Activated CD8-positive, alpha-beta T cell treated with anti-CD3 and anti-CD28 coated beads, Interleukin-2, amount 10 ng/mL, durations not matched to agents 7 days and 5 days (primary cell): ENCODE results near the gene TMEM117. TPM values are rescaled to one million over a fixed set of nuclear protein-coding genes. Genes with fewer than 3 reads are reported as not detected.
"Not testable (repeated sequence)": the region's sequence is repeated elsewhere in the genome, so short reads cannot be mapped to it uniquely, and the experiment has no call there.

Experiments
- ATAC-seq: fragments of 150-1000 bp; cut with Tn5 transposase; one replicate; pipeline ENCODE4 v1.10.0; 2021; ENCODE audit warnings: moderate library complexity
- CTCF ChIA-PET: fragments of 350-600 bp; sonication (Branson Sonifier 250); formaldehyde crosslinking; loops from one replicate; lab custom pipeline; 2021; ENCODE audit warnings: antibody characterized with exemption; lab: Charles Lee
- POLR2A ChIA-PET: fragments of 350-600 bp; sonication (Branson Sonifier 250); formaldehyde crosslinking; loops from one replicate; lab custom pipeline; 2021; ENCODE audit warnings: antibody characterized with exemption; lab: Charles Lee
- DNase-seq: peaks from one replicate; pipeline ENCODE4 v3.0.0-alpha.2; 2020
- H3K27ac Mint-ChIP-seq: one replicate; pipeline ENCODE4 v1.8.0; 2021; ENCODE audit warnings: mild to moderate bottlenecking, mixed read lengths
- H3K27me3 Mint-ChIP-seq: one replicate; pipeline ENCODE4 v1.8.0; 2021; ENCODE audit warnings: low read depth, mixed read lengths
- H3K36me3 Mint-ChIP-seq: one replicate; pipeline ENCODE4 v1.8.0; 2021; ENCODE audit warnings: low read depth, mixed read lengths
- H3K4me1 Mint-ChIP-seq: one replicate; pipeline ENCODE4 v1.8.0; 2021; ENCODE audit warnings: low read depth, mixed read lengths
- H3K4me3 Mint-ChIP-seq: one replicate; pipeline ENCODE4 v1.8.0; 2021; ENCODE audit warnings: mild to moderate bottlenecking, mixed read lengths
- H3K9me3 Mint-ChIP-seq: one replicate; pipeline ENCODE4 v1.8.0; 2022; ENCODE audit warnings: mixed read lengths; ENCODE audit not compliant: insufficient read depth
- total RNA-seq, 2 experiments: library from RNA; stranded (reverse); gene quantifications; one replicate each; pipeline ENCODE4 v1.2.3, GENCODE V29; 2021

TMEM117 gene
- total RNA-seq, 2 experiments from 2014 or later: 0.24 to 0.86 TPM

GRCh38 chr12:43841253-43841652, 5.4 kb downstream of the TMEM117 start:
- CTCF ChIA-PET: interaction anchor here (1.1 kb wide), 1 partner anchor 41 kb away, joined by 3 read pairs; no protein-coding TSS in a partner anchor
- no peaks in the 10 kb centered on the region for H3K36me3 Mint-ChIP-seq
- POLR2A ChIA-PET: interaction anchor here (0.7 to 1.2 kb wide), 2 partner anchors 35 to 395 kb away, joined by 3 read pairs; partner anchors contain the start of gene TWF1

GRCh38 chr12:43842259-43842658, 6.4 kb downstream of the TMEM117 start:
- no peak for DNase-seq
- Mint-ChIP-seq H3K4me3 (no peak overlapping the region), H3K4me1 (peaks cover 2% of the 10 kb centered on the region), H3K27me3 (peaks cover 11% of the 10 kb centered on the region), H3K9me3 (no peaks in the 10 kb centered on the region), H3K27ac (no peak overlapping the region), H3K36me3 (no peaks in the 10 kb centered on the region)
- ATAC-seq: no peak
- POLR2A ChIA-PET: interaction anchor here (1.2 kb wide), 1 partner anchor 36 kb away, joined by 3 read pairs; the partner anchor contains the start of gene TWF1
- CTCF ChIA-PET: no interaction called here

More at GRCh38 chr12:43841253-43841652, 5.4 kb downstream of the TMEM117 start:
- Mint-ChIP-seq H3K9me3 (no peaks in the 10 kb centered on the region), H3K27ac (no peak overlapping the region), H3K4me3 (no peak overlapping the region), H3K4me1 (no peaks in the 10 kb centered on the region), H3K27me3 (peaks cover 14% of the 10 kb centered on the region)
- DNase-seq (no peak), ATAC-seq (no peak)

GRCh38 chr12:43847425-43848225, 11.7 kb downstream of the TMEM117 start:
- H3K36me3 Mint-ChIP-seq, POLR2A ChIA-PET, ATAC-seq, H3K4me3 Mint-ChIP-seq, H3K27ac Mint-ChIP-seq, H3K4me1 Mint-ChIP-seq, DNase-seq, H3K27me3 Mint-ChIP-seq, CTCF ChIA-PET, H3K9me3 Mint-ChIP-seq: not testable (repeated sequence)

- H3K27me3 Mint-ChIP-seq: no peaks in the 10 kb centered on the region
- H3K4me3 Mint-ChIP-seq: no peak overlapping the region
- peaks cover 2% of the 10 kb centered on the region for H3K4me1 Mint-ChIP-seq
- ATAC-seq: no peak
- DNase-seq: no peak
- H3K27ac Mint-ChIP-seq: no peak overlapping the region
- no peaks in the 10 kb centered on the region for H3K9me3 Mint-ChIP-seq
- ChIA-PET POLR2A (no interaction called here), CTCF (no interaction called here)
- H3K36me3 Mint-ChIP-seq: peaks cover 2% of the 10 kb centered on the region
Measured at GRCh38 chr12:43848226-43848507, 12.3 kb downstream of the TMEM117 start.

- ATAC-seq (no peak), DNase-seq (no peak)
- ChIA-PET POLR2A (no interaction called here), CTCF (no interaction called here)
- peaks cover 2% of the 10 kb centered on the region for H3K36me3 Mint-ChIP-seq
- H3K27me3 Mint-ChIP-seq: no peaks in the 10 kb centered on the region
- no peak overlapping the region for H3K27ac Mint-ChIP-seq
- H3K9me3 Mint-ChIP-seq: no peaks in the 10 kb centered on the region
- H3K4me1 Mint-ChIP-seq: peaks cover 2% of the 10 kb centered on the region
- H3K4me3 Mint-ChIP-seq: no peak overlapping the region
Measured at GRCh38 chr12:43848786-43849185, 12.9 kb downstream of the TMEM117 start.

- Mint-ChIP-seq H3K27me3 (no peaks in the 10 kb centered on the region), H3K9me3 (no peaks in the 10 kb centered on the region), H3K36me3 (no peaks in the 10 kb centered on the region), H3K4me3 (no peak overlapping the region), H3K27ac (no peak overlapping the region), H3K4me1 (no peaks in the 10 kb centered on the region)
- ChIA-PET POLR2A (no interaction called here), CTCF (no interaction called here)
- ATAC-seq (no peak), DNase-seq (no peak)
Measured at GRCh38 chr12:43852744-43853143, 16.9 kb downstream of the TMEM117 start.

GRCh38 chr12:43856972-43857371, 21.1 kb downstream of the TMEM117 start:
- Mint-ChIP-seq H3K4me1 (no peaks in the 10 kb centered on the region), H3K27me3 (no peaks in the 10 kb centered on the region), H3K36me3 (no peaks in the 10 kb centered on the region), H3K9me3 (no peaks in the 10 kb centered on the region), H3K27ac (no peak overlapping the region), H3K4me3 (no peak overlapping the region)
- CTCF ChIA-PET: no interaction called here
- DNase-seq (no peak), ATAC-seq (no peak)
- POLR2A ChIA-PET: no interaction called here

- no peak for ATAC-seq
- ChIA-PET CTCF (no interaction called here), POLR2A (interaction anchor here (1.0 kb wide), 1 partner anchor 22 kb away, joined by 3 read pairs; the partner anchor contains the start of gene TMEM117)
- Mint-ChIP-seq H3K27ac (no peak overlapping the region), H3K9me3 (no peaks in the 10 kb centered on the region), H3K36me3 (no peaks in the 10 kb centered on the region), H3K4me3 (no peak overlapping the region), H3K4me1 (no peaks in the 10 kb centered on the region), H3K27me3 (no peaks in the 10 kb centered on the region)
- DNase-seq: no peak
Measured at GRCh38 chr12:43858096-43858495, 22.2 kb downstream of the TMEM117 start.

GRCh38 chr12:43858991-43859390, 23.1 kb downstream of the TMEM117 start:
- ChIA-PET POLR2A (interaction anchor here (1.0 kb wide), 1 partner anchor 23 kb away, joined by 3 read pairs; the partner anchor contains the start of gene TMEM117), CTCF (no interaction called here)
- Mint-ChIP-seq H3K4me3 (no peak overlapping the region), H3K27ac (no peak overlapping the region), H3K4me1 (no peaks in the 10 kb centered on the region), H3K9me3 (no peaks in the 10 kb centered on the region), H3K27me3 (no peaks in the 10 kb centered on the region), H3K36me3 (no peaks in the 10 kb centered on the region)
- DNase-seq: no peak
- ATAC-seq: no peak

- ChIA-PET POLR2A (interaction anchor here (0.7 kb wide), 1 partner anchor 449 kb away, joined by 3 read pairs; no protein-coding TSS in a partner anchor), CTCF (no interaction called here)
- H3K4me3 Mint-ChIP-seq: no peak overlapping the region
Measured at GRCh38 chr12:43861015-43861839, 25.3 kb downstream of the TMEM117 start.

GRCh38 chr12:43861840-43862150, 25.9 kb downstream of the TMEM117 start:
- CTCF ChIA-PET: no interaction called here
- POLR2A ChIA-PET: no interaction called here

More at GRCh38 chr12:43861015-43861839, 25.3 kb downstream of the TMEM117 start:
- DNase-seq (no peak), ATAC-seq (no peak)
- no peaks in the 10 kb centered on the region for H3K27me3 Mint-ChIP-seq
- H3K4me1 Mint-ChIP-seq: no peaks in the 10 kb centered on the region
- no peaks in the 10 kb centered on the region for H3K36me3 Mint-ChIP-seq
- H3K27ac Mint-ChIP-seq: no peak overlapping the region
- no peaks in the 10 kb centered on the region for H3K9me3 Mint-ChIP-seq

More at GRCh38 chr12:43861840-43862150, 25.9 kb downstream of the TMEM117 start:
- ATAC-seq (no peak), DNase-seq (no peak)
- Mint-ChIP-seq H3K9me3 (no peaks in the 10 kb centered on the region), H3K36me3 (no peaks in the 10 kb centered on the region), H3K4me1 (no peaks in the 10 kb centered on the region), H3K4me3 (no peak overlapping the region), H3K27me3 (no peaks in the 10 kb centered on the region), H3K27ac (no peak overlapping the region)
